K562 (cell line): ENCODE measurements around the gene SUPT5H. TPM values are rescaled to one million over a fixed set of nuclear protein-coding genes. Genes with fewer than 3 reads are reported as not detected.

ENCODE experiments used
- ATF7 ChIP-seq: fragments of 450-650 bp; IDR thresholded peaks from 2 replicates; pipeline ENCODE4 v1.7.1; 2014; ENCODE audit warnings: mild to moderate bottlenecking, moderate library complexity
- EGR1 ChIP-seq: fragments of 450-650 bp; conservative IDR thresholded peaks from 2 replicates; pipeline ENCODE4 v1.6.1; 2017; ENCODE audit warnings: mild to moderate bottlenecking
- MAFK ChIP-seq: IDR thresholded peaks from 2 replicates; pipeline ENCODE4 v1.6.1; 2011; ENCODE audit warnings: low read length, improper control_type of control experiment
- PHB2 ChIP-seq: fragments of 450-650 bp; IDR thresholded peaks from 2 replicates; pipeline ENCODE4 v1.6.1; 2017; ENCODE audit warnings: low read depth
- RBM15 ChIP-seq: fragments of 200-400 bp; formaldehyde crosslinking; IDR thresholded peaks from 2 replicates; pipeline ENCODE4 v1.6.1; 2018; ENCODE audit warnings: mild to moderate bottlenecking, low read length, moderate library complexity; ENCODE audit not compliant: insufficient read depth
- SRSF3 ChIP-seq: fragments of 200-400 bp; formaldehyde crosslinking; IDR thresholded peaks from 2 replicates; pipeline ENCODE4 v1.6.1; 2016; ENCODE audit warnings: mild to moderate bottlenecking, low read length, moderate library complexity; ENCODE audit not compliant: insufficient read depth
- U2AF2 ChIP-seq: fragments of 200-400 bp; formaldehyde crosslinking; optimal IDR thresholded peaks from 2 replicates; pipeline ENCODE3; 2017; ENCODE audit warnings: low read depth, mild to moderate bottlenecking, low read length
- ZNF3 ChIP-seq: fragments of 250-450 bp; sonication (Bioruptor Pico); IDR thresholded peaks from 2 replicates; pipeline ENCODE4 v1.5.0; 2021; ENCODE audit warnings: mild to moderate bottlenecking, moderate library complexity
- ZNF324 ChIP-seq: fragments of 250-450 bp; sonication (Bioruptor Pico); IDR thresholded peaks from 2 replicates; pipeline ENCODE4 v1.4.0; 2020; ENCODE audit warnings: mild to moderate bottlenecking
- ZNF695 ChIP-seq: fragments of 450-650 bp; formaldehyde crosslinking; IDR thresholded peaks from 2 replicates; pipeline ENCODE4 v1.4.0; 2020; ENCODE audit warnings: mild to moderate bottlenecking, moderate library complexity
- polyA plus RNA-seq, 8 experiments: library from polyadenylated mRNA; depleted of rRNA in 4 of 8; stranded (reverse) in 5 of 8; unstranded in 3 of 8; fragments of >200 nt; fragmentation: Nextera tagmentation in 2 of 8; fragmentation: Illumina TruSeq in 1 of 8; extraction: Ambion mirVana in 2 of 8; extraction: Trizol in 1 of 8; gene quantifications; 2 replicates each; pipeline versions ENCODE4 v1.2.1 to v1.2.3, GENCODE V29; 2011 to 2014; ENCODE audit warnings: inconsistent platforms in 1 of 8, missing spikeins in 1 of 8
- total RNA-seq, 7 experiments: library from RNA; depleted of rRNA in 6 of 7; stranded (reverse); fragments of >200 nt in 6 of 7; fragmentation: Illumina TruSeq in 2 of 7; extraction: Trizol in 2 of 7; gene quantifications; 2 replicates each; pipeline versions ENCODE4 v1.2.1 to v1.2.3, GENCODE V29; 2011 to 2021; ENCODE audit warnings: low replicate concordance in 1 of 7
- TF ChIP-seq, protein P1 (sequence below): IDR thresholded peaks from 2 replicates; pipeline ENCODE4 v1.6.1; 2011; ENCODE audit warnings: borderline replicate concordance, low read depth, mild to moderate bottlenecking, moderate library complexity, low read length; ENCODE audit not compliant: insufficient read depth, poor library complexity, severe bottlenecking
- TF ChIP-seq, protein P2 (sequence below): sonication (generic); formaldehyde crosslinking; IDR thresholded peaks from 2 replicates; pipeline ENCODE4 v1.8.0; 2023; ENCODE audit warnings: missing genetic modification reagents, mild to moderate bottlenecking, borderline replicate concordance
- TF ChIP-seq, protein P3 (sequence below): sonication (generic); formaldehyde crosslinking; IDR thresholded peaks from 2 replicates; pipeline ENCODE4 v1.8.0; 2022; ENCODE audit warnings: missing genetic modification reagents, mild to moderate bottlenecking, borderline replicate concordance

Gene SUPT5H
- total and polyA plus RNA-seq, 9 of the 15 experiments (the other 6 are each of a cell fraction or from before 2014, with no cell fraction given) = 13.3 to 85.9 (median 35.9) TPM

DNA sequence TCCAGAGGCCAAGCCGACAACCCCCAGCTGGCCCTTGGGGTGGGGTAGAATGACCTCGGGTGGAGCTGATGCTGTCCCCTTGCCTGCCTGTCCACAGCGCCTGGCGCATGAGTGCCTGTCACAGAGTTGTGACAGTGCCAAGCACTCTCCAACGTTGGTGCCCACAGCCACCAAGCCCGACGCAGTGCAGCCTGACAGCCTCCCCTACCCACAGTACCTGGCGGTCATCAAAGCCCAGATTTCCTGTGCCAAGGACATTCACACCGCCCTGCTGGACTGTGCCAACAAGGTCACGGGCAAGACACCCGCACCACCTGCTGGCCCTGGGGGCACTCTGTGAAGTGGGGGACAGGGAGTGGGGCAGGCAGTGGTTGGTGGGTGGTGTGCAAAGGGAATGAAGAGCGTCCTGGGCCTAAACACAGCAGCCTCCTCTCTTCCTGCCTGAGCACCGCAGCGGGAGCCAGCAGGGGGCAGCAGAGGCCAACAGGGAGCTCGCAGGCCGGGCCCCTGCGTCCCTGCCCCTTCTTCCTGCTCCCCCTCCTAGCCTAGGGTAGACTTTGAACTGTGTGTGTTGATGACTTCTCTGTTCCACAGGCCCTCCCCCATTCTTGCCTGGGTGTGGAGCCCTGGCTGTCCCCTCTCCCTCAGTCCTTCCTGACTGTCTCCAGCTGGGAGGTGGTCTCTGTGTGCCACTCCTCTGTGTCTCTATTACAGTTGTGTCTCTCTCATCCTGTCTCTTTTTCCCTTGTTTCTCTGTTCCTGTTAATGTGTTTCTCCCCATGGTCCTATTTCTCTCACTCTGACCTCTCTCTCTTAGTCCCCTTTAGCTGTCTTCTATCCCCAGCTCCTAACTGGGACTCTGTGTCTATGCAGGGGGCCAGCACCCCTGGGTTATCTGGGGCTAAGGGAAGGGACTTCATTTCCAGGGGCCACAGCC is 47.8 kb upstream of the SUPT5H start (continued):
- TF ChIP-seq PHB2 (no peak), EGR1 (no peak), SRSF3 (no peak), U2AF2 (no peak), MAFK (no peak), RBM15 (no peak), ZNF324 (no peak), ATF7 (no peak), ZNF3 (CRISPR knock-in tag) (no peak), ZNF695 (no peak)
- TF ChIP-seq, protein P1, sequence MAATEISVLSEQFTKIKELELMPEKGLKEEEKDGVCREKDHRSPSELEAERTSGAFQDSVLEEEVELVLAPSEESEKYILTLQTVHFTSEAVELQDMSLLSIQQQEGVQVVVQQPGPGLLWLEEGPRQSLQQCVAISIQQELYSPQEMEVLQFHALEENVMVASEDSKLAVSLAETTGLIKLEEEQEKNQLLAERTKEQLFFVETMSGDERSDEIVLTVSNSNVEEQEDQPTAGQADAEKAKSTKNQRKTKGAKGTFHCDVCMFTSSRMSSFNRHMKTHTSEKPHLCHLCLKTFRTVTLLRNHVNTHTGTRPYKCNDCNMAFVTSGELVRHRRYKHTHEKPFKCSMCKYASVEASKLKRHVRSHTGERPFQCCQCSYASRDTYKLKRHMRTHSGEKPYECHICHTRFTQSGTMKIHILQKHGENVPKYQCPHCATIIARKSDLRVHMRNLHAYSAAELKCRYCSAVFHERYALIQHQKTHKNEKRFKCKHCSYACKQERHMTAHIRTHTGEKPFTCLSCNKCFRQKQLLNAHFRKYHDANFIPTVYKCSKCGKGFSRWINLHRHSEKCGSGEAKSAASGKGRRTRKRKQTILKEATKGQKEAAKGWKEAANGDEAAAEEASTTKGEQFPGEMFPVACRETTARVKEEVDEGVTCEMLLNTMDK = peak; percentile 66
- TF ChIP-seq, protein P2, sequence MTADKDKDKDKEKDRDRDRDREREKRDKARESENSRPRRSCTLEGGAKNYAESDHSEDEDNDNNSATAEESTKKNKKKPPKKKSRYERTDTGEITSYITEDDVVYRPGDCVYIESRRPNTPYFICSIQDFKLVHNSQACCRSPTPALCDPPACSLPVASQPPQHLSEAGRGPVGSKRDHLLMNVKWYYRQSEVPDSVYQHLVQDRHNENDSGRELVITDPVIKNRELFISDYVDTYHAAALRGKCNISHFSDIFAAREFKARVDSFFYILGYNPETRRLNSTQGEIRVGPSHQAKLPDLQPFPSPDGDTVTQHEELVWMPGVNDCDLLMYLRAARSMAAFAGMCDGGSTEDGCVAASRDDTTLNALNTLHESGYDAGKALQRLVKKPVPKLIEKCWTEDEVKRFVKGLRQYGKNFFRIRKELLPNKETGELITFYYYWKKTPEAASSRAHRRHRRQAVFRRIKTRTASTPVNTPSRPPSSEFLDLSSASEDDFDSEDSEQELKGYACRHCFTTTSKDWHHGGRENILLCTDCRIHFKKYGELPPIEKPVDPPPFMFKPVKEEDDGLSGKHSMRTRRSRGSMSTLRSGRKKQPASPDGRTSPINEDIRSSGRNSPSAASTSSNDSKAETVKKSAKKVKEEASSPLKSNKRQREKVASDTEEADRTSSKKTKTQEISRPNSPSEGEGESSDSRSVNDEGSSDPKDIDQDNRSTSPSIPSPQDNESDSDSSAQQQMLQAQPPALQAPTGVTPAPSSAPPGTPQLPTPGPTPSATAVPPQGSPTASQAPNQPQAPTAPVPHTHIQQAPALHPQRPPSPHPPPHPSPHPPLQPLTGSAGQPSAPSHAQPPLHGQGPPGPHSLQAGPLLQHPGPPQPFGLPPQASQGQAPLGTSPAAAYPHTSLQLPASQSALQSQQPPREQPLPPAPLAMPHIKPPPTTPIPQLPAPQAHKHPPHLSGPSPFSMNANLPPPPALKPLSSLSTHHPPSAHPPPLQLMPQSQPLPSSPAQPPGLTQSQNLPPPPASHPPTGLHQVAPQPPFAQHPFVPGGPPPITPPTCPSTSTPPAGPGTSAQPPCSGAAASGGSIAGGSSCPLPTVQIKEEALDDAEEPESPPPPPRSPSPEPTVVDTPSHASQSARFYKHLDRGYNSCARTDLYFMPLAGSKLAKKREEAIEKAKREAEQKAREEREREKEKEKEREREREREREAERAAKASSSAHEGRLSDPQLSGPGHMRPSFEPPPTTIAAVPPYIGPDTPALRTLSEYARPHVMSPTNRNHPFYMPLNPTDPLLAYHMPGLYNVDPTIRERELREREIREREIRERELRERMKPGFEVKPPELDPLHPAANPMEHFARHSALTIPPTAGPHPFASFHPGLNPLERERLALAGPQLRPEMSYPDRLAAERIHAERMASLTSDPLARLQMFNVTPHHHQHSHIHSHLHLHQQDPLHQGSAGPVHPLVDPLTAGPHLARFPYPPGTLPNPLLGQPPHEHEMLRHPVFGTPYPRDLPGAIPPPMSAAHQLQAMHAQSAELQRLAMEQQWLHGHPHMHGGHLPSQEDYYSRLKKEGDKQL (CRISPR knock-in tag) = no peak
- TF ChIP-seq, protein P3, sequence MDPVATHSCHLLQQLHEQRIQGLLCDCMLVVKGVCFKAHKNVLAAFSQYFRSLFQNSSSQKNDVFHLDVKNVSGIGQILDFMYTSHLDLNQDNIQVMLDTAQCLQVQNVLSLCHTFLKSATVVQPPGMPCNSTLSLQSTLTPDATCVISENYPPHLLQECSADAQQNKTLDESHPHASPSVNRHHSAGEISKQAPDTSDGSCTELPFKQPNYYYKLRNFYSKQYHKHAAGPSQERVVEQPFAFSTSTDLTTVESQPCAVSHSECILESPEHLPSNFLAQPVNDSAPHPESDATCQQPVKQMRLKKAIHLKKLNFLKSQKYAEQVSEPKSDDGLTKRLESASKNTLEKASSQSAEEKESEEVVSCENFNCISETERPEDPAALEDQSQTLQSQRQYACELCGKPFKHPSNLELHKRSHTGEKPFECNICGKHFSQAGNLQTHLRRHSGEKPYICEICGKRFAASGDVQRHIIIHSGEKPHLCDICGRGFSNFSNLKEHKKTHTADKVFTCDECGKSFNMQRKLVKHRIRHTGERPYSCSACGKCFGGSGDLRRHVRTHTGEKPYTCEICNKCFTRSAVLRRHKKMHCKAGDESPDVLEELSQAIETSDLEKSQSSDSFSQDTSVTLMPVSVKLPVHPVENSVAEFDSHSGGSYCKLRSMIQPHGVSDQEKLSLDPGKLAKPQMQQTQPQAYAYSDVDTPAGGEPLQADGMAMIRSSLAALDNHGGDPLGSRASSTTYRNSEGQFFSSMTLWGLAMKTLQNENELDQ (CRISPR knock-in tag) = no peak
